ENCODE results near the gene XYLT1.

Gene XYLT1

GRCh38 chr16:17056666-17057065, 414.1 kb downstream of the XYLT1 start:
- no peak for TF ChIP-seq CTCF (IDR thresholded peaks at IDR 0.05; ENCODE audit: insufficient read depth, low read depth, low read length, missing control alignments)
- no peak overlapping the region for H3K4me3 ChIP-seq (ENCODE audit: low read length)
- DNase-seq (ENCODE audit: low read depth): no peak

- TF ChIP-seq CTCF (IDR thresholded peaks at IDR 0.05; ENCODE audit: insufficient read depth, low read depth, low read length, missing control alignments): no peak
- H3K4me3 ChIP-seq (ENCODE audit: low read length): no peak overlapping the region
Observed at GRCh38 chr16:17053536-17054160, 417.1 kb downstream of the XYLT1 start.

More at GRCh38 chr16:17053536-17054160, 417.1 kb downstream of the XYLT1 start:
- DNase-seq (ENCODE audit: low read depth): no peak
